ENCODE measurements around the gene SRM. TPM values are rescaled to one million over a fixed set of nuclear protein-coding genes. Genes with fewer than 3 reads are reported as not detected.

The SRM gene
- total and polyA plus RNA-seq, 5 donors from 2014 or later: 29.6 to 89.6 (median 75.0) TPM

- Mint-ChIP-seq H3K4me3 (peak overlapping the region in 2 of 4 donors; percentile 44 to 84), H3K36me3 (peaks cover 18% of the 10 kb centered on the region), H3K9me3 (no peaks in the 10 kb centered on the region), H3K4me1 (peaks cover 7 to 41% (median 17%) of the 10 kb centered on the region in 4 donors), H3K27ac (peak overlapping the region in 1 of 3 donors; percentile 83), H3K27me3 (no peaks in the 10 kb centered on the region)
- H3K4me1 ChIP-seq (ENCODE audit: control insufficient read depth, insufficient read depth, low read length, poor library complexity, severe bottlenecking): peaks cover 21% of the 10 kb centered on the region
- no peaks in the 10 kb centered on the region for H3K9me3 ChIP-seq (ENCODE audit: control insufficient read depth in 2 of 2, low read length in 2 of 2)
- ATAC-seq (ENCODE audit: low read depth in 2 of 2) (no peak), DNase-seq (peak in 1 of 3 donors; percentile 35)
- no peak overlapping the region for H3K4me3 ChIP-seq (ENCODE audit: low read depth, low read length)
- H3K27me3 ChIP-seq (ENCODE audit: control insufficient read depth, insufficient read depth, low read length): no peaks in the 10 kb centered on the region
- H3K36me3 ChIP-seq (ENCODE audit: control insufficient read depth, insufficient read depth, low read length): peaks cover 30% of the 10 kb centered on the region
- no peak overlapping the region for H3K27ac ChIP-seq (ENCODE audit: insufficient read depth, low read length, poor library complexity, severe bottlenecking)
These were observed 3.2 kb upstream of the SRM start for GRCh38 chr1:11062965-11063401.

- Mint-ChIP-seq H3K36me3 (peaks cover 17% of the 10 kb centered on the region), H3K9me3 (no peaks in the 10 kb centered on the region), H3K27ac (peak overlapping the region in 2 of 3 donors; percentile 60 to 95), H3K4me3 (peak overlapping the region; percentile 67 to 94 (median 86)), H3K27me3 (no peaks in the 10 kb centered on the region), H3K4me1 (peaks cover 7 to 44% (median 17%) of the 10 kb centered on the region in 4 donors)
- DNase-seq: no peak
- Histone ChIP-seq H3K9me3 (ENCODE audit: control insufficient read depth in 2 of 2, low read length in 2 of 2) (no peaks in the 10 kb centered on the region), H3K27ac (ENCODE audit: insufficient read depth, low read length, poor library complexity, severe bottlenecking) (no peak overlapping the region), H3K27me3 (ENCODE audit: control insufficient read depth, insufficient read depth, low read length) (no peaks in the 10 kb centered on the region), H3K4me3 (ENCODE audit: low read depth, low read length) (peak overlapping the region; percentile 31), H3K36me3 (ENCODE audit: control insufficient read depth, insufficient read depth, low read length) (peaks cover 25% of the 10 kb centered on the region), H3K4me1 (ENCODE audit: control insufficient read depth, insufficient read depth, low read length, poor library complexity, severe bottlenecking) (peaks cover 21% of the 10 kb centered on the region)
- no peak for ATAC-seq (ENCODE audit: low read depth in 2 of 2)
These were observed 2.0 kb upstream of the SRM start for GRCh38 chr1:11061652-11062365.

DNA sequence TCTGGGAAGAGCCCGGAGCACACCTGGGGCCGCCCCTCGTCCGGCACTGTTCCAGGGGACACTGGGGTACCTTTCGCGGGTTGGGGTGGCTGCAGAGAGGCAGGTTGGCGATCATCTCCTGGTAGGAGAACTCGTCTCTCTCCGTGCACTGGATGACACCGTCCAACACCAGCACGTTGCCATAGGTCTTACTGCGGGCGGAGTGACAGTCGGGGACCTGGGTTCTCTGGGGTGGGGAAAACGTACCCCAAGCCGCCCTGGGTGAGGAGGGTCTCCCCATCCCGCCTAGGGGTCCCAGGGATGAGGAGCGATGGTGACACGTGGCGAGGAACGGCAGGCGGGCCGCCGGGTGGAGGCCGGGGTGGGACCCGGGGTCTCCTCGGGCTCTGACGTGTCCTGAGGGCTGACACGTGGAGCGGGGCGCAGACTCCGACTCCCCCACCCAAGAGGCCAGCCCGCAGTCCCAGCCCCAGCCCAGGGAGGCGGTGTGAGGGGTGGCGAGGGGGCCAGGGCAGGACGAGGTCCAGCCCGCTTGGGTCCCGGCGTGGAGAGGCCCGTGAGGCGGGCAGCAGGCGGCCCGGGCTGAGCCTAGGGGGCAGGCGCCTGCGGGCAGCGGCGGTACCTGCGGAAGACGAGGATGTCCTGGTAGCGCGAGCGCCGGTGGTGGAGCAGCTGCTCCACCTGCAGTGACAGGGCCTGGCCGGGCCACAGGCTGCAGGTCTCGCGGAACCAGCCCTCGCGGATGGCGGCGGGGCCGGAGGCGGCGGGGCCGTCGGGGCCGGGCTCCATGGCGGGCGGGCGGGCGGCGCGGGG is 457 bp downstream of the SRM start:
- Histone ChIP-seq H3K4me1 (ENCODE audit: control insufficient read depth, insufficient read depth, low read length, poor library complexity, severe bottlenecking) (peaks cover 21% of the 10 kb centered on the region), H3K9me3 (ENCODE audit: control insufficient read depth in 2 of 2, low read length in 2 of 2) (no peaks in the 10 kb centered on the region), H3K36me3 (ENCODE audit: control insufficient read depth, insufficient read depth, low read length) (peaks cover 15% of the 10 kb centered on the region), H3K27me3 (ENCODE audit: control insufficient read depth, insufficient read depth, low read length) (no peaks in the 10 kb centered on the region), H3K27ac (ENCODE audit: insufficient read depth, low read length, poor library complexity, severe bottlenecking) (peak overlapping the region; percentile 33), H3K4me3 (ENCODE audit: low read depth, low read length) (no peak overlapping the region)
- peak in 1 of 2 donors; percentile 29 for ATAC-seq (ENCODE audit: low read depth in 2 of 2)
- H3K27ac Mint-ChIP-seq: peak overlapping the region; percentile 75 to 93 (median 86)
- no peaks in the 10 kb centered on the region for H3K27me3 Mint-ChIP-seq
- H3K4me3 Mint-ChIP-seq: peak overlapping the region; percentile 84 to 93 (median 91)
- no peaks in the 10 kb centered on the region for H3K9me3 Mint-ChIP-seq
- peaks cover 7 to 44% (median 17%) of the 10 kb centered on the region in 4 donors for H3K4me1 Mint-ChIP-seq
- no peak for DNase-seq
- no peaks in the 10 kb centered on the region for H3K36me3 Mint-ChIP-seq

- Histone ChIP-seq H3K27ac (ENCODE audit: insufficient read depth, low read length, poor library complexity, severe bottlenecking) (no peak overlapping the region), H3K4me1 (ENCODE audit: control insufficient read depth, insufficient read depth, low read length, poor library complexity, severe bottlenecking) (peaks cover 21% of the 10 kb centered on the region), H3K27me3 (ENCODE audit: control insufficient read depth, insufficient read depth, low read length) (no peaks in the 10 kb centered on the region), H3K9me3 (ENCODE audit: control insufficient read depth in 2 of 2, low read length in 2 of 2) (no peaks in the 10 kb centered on the region), H3K4me3 (ENCODE audit: low read depth, low read length) (no peak overlapping the region), H3K36me3 (ENCODE audit: control insufficient read depth, insufficient read depth, low read length) (peaks cover 13% of the 10 kb centered on the region)
- no peaks in the 10 kb centered on the region for H3K27me3 Mint-ChIP-seq
- H3K36me3 Mint-ChIP-seq: no peaks in the 10 kb centered on the region
- peaks cover 7 to 44% (median 16%) of the 10 kb centered on the region in 4 donors for H3K4me1 Mint-ChIP-seq
- H3K27ac Mint-ChIP-seq: peak overlapping the region in 2 of 3 donors; percentile 75 to 93
- no peak for ATAC-seq (ENCODE audit: low read depth in 2 of 2)
- no peaks in the 10 kb centered on the region for H3K9me3 Mint-ChIP-seq
- no peak for DNase-seq
- peak overlapping the region; percentile 84 to 93 (median 91) for H3K4me3 Mint-ChIP-seq
These were observed 1.1 kb downstream of the SRM start for GRCh38 chr1:11058595-11059154.

DNA sequence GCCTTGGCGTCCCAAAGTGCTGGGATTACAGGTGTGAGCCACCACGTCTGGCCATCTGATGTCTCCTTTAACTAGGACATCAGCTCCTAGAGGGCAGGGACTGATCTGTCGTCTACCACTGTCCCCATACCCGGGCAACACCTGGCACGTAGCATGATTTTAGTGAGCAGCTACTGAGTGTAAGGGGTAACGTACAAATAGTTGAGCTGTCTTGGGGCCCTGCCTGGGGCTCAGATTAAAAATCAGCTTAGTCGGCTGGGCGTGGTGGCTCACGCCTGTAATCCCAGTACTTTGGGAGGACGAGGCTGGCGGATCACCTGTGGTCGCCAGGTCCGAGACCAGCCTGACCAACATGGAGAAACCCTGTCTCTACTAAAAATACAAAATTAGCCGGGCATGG is 1.8 kb downstream of the SRM start:
- peaks cover 21% of the 10 kb centered on the region for H3K4me1 ChIP-seq (ENCODE audit: control insufficient read depth, insufficient read depth, low read length, poor library complexity, severe bottlenecking)
- H3K27me3 Mint-ChIP-seq: no peaks in the 10 kb centered on the region
- H3K27me3 ChIP-seq (ENCODE audit: control insufficient read depth, insufficient read depth, low read length): no peaks in the 10 kb centered on the region
- peak overlapping the region; percentile 44 to 93 (median 69) for H3K4me3 Mint-ChIP-seq
- H3K9me3 Mint-ChIP-seq: no peaks in the 10 kb centered on the region
- H3K36me3 ChIP-seq (ENCODE audit: control insufficient read depth, insufficient read depth, low read length): peaks cover 13% of the 10 kb centered on the region
- H3K27ac ChIP-seq (ENCODE audit: insufficient read depth, low read length, poor library complexity, severe bottlenecking): no peak overlapping the region
- DNase-seq: no peak
- no peak for ATAC-seq (ENCODE audit: low read depth in 2 of 2)
- peak overlapping the region in 2 of 3 donors; percentile 20 to 25 for H3K27ac Mint-ChIP-seq
- H3K9me3 ChIP-seq (ENCODE audit: control insufficient read depth in 2 of 2, low read length in 2 of 2): no peaks in the 10 kb centered on the region
- no peaks in the 10 kb centered on the region for H3K36me3 Mint-ChIP-seq
- H3K4me3 ChIP-seq (ENCODE audit: low read depth, low read length): no peak overlapping the region
- peaks cover 7 to 39% (median 13%) of the 10 kb centered on the region in 4 donors for H3K4me1 Mint-ChIP-seq

DNA sequence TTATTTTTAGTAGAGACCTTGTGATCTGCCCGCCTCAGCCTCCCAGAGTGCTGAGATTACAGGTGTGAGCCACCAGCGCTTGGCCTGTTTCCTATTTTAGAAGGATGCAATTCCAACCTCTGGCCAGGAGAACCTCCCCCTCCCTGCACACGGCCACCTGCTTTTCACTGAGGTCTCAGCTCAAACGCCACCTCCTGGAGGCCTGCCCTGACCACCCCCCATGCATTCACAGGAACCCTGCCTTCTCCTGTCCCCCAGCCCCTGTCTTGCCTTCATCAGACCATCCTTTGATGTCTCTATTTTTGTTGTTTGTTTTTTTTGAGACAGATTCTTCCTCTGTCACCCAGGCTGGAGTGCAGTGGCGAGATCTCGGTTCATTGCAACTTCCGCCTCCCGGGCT is 2.3 kb downstream of the SRM start:
- Histone ChIP-seq H3K4me1 (ENCODE audit: control insufficient read depth, insufficient read depth, low read length, poor library complexity, severe bottlenecking) (peaks cover 21% of the 10 kb centered on the region), H3K27ac (ENCODE audit: insufficient read depth, low read length, poor library complexity, severe bottlenecking) (no peak overlapping the region), H3K4me3 (ENCODE audit: low read depth, low read length) (no peak overlapping the region), H3K36me3 (ENCODE audit: control insufficient read depth, insufficient read depth, low read length) (peaks cover 13% of the 10 kb centered on the region), H3K9me3 (ENCODE audit: control insufficient read depth in 2 of 2, low read length in 2 of 2) (no peaks in the 10 kb centered on the region), H3K27me3 (ENCODE audit: control insufficient read depth, insufficient read depth, low read length) (no peaks in the 10 kb centered on the region)
- DNase-seq (no peak), ATAC-seq (ENCODE audit: low read depth in 2 of 2) (no peak)
- Mint-ChIP-seq H3K27me3 (peaks cover under 1% of the 10 kb centered on the region), H3K36me3 (no peaks in the 10 kb centered on the region), H3K4me3 (peak overlapping the region in 3 of 4 donors; percentile 21 to 63 (median 61)), H3K4me1 (peaks cover 5 to 36% (median 13%) of the 10 kb centered on the region in 4 donors), H3K9me3 (no peaks in the 10 kb centered on the region), H3K27ac (peak overlapping the region in 2 of 3 donors; percentile 20 to 25)

DNA sequence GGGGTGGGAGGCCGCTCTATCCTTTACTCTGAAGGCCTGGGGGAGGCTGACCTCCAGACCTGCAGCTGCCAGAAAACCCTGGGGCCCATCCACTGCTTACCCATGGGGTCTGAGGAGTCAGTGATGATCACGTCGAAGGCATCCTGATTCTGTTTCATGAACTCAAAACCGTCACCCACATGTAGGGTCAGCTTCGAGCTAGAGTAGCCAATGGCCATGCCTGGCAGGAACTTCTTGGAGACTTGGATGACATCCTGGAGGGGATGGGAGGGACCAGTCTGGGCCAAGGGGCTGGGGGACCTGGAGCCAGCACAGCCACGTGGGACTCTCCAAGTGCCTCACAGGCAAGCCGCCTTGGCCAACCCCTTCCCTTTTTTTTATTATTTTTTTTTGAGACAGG is 3.3 kb downstream of the SRM start:
- H3K4me3 Mint-ChIP-seq: peak overlapping the region in 2 of 4 donors; percentile 70 to 75
- H3K27me3 Mint-ChIP-seq: peaks cover 8% of the 10 kb centered on the region
- DNase-seq (no peak), ATAC-seq (ENCODE audit: low read depth in 2 of 2) (no peak)
- no peaks in the 10 kb centered on the region for H3K9me3 Mint-ChIP-seq
- Histone ChIP-seq H3K9me3 (ENCODE audit: control insufficient read depth in 2 of 2, low read length in 2 of 2) (no peaks in the 10 kb centered on the region), H3K36me3 (ENCODE audit: control insufficient read depth, insufficient read depth, low read length) (peaks cover 13% of the 10 kb centered on the region), H3K4me1 (ENCODE audit: control insufficient read depth, insufficient read depth, low read length, poor library complexity, severe bottlenecking) (peaks cover 21% of the 10 kb centered on the region), H3K4me3 (ENCODE audit: low read depth, low read length) (no peak overlapping the region), H3K27me3 (ENCODE audit: control insufficient read depth, insufficient read depth, low read length) (no peaks in the 10 kb centered on the region), H3K27ac (ENCODE audit: insufficient read depth, low read length, poor library complexity, severe bottlenecking) (no peak overlapping the region)
- no peak overlapping the region for H3K27ac Mint-ChIP-seq
- no peaks in the 10 kb centered on the region for H3K36me3 Mint-ChIP-seq
- H3K4me1 Mint-ChIP-seq: peaks cover 5 to 29% (median 14%) of the 10 kb centered on the region in 4 donors
